Gastroesophageal sphincter (tissue), 3 donors: ENCODE results near the gene TXNL4A.

ENCODE experiments used
- CTCF ChIP-seq, 4 experiments: fragments of 200-600 bp in 2 of 4; fragments of 450-650 bp in 2 of 4; sonication (generic) in 1 of 4; IDR thresholded peaks; one replicate each; pipeline ENCODE4 v1.5.1; 2017 to 2019; ENCODE audit warnings: antibody characterized with exemption in 4 of 4, mild to moderate bottlenecking in 2 of 4, moderate library complexity in 2 of 4
- POLR2AphosphoS5 ChIP-seq: sonication (generic); formaldehyde crosslinking; IDR thresholded peaks from one replicate; pipeline ENCODE4 v1.6.1; 2017; ENCODE audit warnings: antibody characterized with exemption

GRCh38 chr18:80034068-80034851 lies 45.9 kb upstream of the TXNL4A start, which contains the start of gene RBFA:
- TF ChIP-seq POLR2AphosphoS5 (peak; percentile 50), CTCF (IDR thresholded peaks at IDR 0.05) (peak in 3 of 4 experiments; percentile 58 to 80 (median 69))
